ENCODE results near the gene PLA2G4A.

The PLA2G4A gene

DNA sequence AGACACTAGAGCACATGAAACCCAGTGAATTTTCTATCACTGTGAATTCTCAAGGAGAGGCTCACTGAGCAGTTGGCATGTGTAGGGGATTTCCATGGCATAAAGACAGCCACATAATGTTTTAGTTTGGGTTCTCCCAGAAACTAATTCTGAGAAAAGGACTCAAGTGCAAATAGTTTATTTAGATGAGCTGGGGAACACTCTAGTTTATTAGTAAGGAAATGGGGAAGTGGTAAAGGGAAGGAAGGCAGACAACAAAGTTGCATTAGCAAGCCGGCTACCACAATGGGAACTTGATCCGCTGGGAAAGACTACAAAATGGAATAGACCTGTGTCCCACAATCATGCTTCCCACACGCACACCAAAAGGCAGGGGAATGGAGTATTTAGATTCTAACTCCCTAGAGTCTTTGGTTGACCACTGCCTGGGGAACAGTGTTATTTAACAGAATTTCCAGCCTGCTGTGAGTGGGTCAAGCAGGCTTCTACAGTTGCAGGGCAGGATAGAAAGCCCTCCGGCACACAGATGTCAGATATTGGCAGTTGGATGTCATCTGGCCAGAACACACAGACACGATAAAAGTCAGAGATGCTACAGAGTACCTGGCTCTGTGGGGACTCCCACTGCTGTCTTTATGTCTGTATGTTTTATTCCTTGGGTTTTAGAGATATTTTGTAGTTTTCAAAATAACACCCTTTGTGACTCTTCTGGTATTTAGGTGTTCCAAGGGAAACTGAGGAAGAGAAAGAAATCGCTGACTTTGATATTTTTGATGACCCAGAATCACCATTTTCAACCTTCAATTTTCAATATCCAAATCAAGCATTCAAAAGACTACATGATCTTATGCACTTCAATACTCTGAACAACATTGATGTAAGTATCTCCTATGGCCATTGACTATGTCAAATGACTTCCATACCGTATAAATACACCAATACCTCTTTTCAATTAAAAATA, 150.1 kb downstream of the PLA2G4A start:
- DNase-seq, result no peak

DNA sequence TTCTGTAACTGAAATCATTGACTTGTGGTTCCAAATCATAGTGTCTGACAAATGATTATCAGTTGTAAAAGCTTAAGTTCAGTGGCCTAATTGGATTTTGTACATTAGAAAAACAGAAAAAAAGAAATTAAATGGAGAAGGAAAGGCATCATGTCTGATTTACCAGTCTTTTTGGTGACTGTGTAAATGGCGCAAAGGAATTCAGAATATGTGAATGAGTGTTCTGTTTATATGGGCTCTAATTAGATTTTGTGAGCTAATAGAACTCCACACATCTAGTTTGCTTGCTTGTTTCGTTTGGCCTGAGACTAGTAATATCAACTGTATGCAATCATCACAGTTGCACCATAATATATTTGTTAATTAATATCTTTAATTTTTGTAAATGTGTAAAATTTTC, 151.7 kb downstream of the PLA2G4A start:
- DNase-seq, result no peak

DNA sequence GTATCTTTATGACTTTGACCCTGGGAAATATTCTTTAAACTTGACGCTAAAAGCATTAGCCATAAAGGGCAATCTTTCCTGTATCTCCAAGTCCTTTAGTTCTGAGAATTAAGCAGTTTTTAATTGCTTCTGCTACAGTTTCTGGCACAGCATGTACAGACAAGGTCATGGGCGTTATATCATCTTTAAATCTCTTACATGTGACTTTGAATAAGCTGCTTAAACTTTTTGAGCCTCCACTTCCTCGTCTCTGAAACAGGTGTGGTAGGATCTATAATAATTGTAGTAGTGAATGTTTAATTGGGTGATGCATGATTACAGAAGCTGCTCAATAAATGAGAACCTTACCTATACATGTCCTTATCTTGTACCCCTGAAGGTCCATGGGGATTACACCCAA, 153.4 kb downstream of the PLA2G4A start:
- DNase-seq, result no peak

DNA sequence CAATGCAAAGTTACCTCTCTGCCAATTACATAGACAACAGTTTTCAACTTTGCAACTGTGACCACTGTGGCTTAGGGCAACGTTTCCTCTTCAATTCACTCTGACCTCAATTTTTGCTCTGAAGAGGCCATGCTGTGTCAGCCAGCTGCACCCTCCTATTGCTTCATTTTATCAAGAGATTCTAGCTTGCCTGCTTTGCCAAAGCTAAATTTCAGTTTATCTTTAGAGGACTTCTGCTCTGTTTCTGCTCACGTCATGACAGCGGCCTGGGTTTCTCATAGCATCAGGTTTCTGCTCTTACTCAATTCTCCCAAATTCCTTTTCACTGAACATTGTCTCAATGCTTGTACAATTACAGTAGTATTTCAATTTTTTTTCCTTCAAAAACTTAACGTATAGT, 154.6 kb downstream of the PLA2G4A start:
- no peak for DNase-seq

DNA sequence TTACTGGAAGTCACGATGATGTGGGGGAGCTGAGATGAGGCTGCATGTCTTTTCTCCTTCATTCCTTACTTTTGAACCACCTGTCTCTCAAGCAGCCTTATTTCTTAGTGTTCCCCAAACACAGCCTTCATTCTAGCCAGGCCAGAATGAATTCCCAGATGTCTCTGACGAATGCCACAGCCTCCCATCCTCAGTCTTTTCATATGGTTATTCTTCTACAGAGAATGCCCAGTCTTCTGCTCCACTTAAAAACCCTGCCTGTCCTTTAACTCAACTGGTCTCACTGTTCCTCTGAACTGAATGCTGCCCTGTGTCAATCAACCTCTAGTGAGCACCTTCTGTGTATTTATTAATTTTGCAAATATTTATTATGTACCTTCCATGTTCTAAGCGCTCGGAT, 156.2 kb downstream of the PLA2G4A start:
- DNase-seq, result no peak

DNA sequence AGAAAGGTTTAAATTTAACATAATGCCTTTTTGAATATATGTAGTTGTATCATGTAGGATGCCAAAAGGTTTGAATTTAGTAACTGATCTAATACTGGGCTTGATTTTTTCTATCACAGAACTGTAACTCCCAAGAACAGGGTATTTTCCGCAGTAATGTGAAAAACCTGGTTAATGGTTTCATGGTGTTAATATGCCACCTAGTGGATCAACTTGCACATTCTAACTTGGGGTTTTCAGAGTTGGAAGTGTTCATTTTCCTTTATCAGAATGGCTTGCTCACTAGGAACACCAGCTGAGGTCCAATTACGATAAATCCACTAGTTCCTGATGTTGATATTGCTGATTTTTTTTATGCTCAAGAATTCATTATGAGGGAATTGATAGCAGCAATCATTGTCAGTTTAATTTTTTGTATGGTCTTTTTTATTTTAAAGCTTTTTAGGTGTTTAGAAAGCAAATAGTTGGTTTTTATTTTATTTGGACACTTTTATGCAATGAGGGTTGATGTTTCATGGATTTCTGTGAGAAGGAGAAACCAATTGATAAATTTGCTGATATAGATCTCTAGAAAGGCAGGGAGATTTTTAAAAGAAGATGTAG, 157.2 kb downstream of the PLA2G4A start:
- no peak for DNase-seq

DNA sequence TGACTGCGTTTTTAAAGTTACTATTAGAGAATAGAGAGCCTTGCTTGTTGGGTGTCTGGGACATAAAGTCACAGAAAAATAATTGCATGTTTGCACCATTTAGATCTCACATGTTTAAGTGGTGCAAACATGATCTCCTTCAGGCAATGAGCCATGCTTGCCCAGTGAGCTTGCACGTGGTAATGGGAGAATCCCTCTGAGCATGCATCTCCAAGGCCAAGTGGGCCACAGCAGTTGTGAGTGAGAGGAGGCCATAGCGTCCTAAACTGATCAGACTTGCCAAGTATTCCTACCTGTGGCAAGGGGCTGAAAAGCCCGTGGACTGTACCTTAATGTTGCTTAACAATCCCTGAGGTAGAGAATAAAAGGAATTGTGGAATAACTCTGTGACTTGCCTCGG, 158.3 kb downstream of the PLA2G4A start:
- no peak for DNase-seq

DNA sequence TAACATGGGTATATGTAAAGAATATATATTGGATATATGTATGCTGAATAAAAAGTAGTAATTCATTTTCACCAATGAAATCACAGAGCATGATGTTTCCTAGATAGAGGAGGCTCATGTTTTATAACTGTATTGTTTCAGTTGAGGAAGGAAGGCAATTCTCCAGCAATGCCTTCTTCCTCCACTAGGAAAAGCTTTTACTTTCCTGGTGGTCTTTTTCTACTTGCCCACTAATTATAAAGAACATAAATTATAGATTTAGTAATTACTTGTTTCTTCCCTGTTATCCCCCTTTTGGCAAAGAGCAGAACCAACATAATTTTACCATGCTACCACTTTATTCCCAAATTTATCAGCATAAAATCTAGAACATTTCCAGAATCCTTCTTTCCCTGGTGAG, 159.0 kb downstream of the PLA2G4A start:
- no peak for DNase-seq

DNA sequence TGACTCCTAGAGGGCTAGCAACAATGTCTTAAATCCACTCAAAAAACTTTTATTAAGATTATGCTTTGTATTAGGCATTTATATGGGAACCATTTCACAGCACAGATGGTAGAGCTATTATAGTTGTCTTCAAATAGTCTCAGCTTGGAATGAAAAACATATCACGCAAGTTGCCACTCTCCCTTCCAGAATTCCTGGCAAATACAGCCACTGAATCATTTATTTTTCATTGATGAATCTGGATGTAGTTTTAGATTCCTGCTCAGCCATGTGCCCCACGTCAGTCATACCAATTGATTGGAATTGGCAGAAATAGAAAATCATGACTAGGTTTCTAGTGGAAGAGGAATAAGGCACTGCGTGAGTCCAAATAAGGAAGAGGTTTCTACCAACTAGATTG, 165.2 kb downstream of the PLA2G4A start:
- no peak for DNase-seq

DNA sequence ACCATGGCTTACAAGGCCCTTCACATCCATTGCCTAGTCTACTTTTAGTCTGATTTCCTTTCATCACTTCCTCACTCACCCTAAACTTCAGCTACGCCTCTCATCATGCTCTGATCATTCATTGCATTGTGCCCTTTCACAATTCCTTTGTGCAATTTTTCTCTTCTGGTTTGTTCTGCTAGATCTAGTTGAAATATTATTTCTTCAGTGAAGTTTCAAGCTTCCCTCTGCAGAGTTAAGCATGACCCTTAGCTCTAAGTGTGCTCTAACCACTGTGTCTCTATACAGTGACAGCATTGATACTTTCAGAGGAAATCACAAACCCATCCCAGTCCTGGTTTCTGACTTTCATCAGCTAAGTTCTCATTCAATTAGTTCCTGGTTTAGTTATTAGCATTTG, 166.1 kb downstream of the PLA2G4A start:
- no peak for DNase-seq

DNA sequence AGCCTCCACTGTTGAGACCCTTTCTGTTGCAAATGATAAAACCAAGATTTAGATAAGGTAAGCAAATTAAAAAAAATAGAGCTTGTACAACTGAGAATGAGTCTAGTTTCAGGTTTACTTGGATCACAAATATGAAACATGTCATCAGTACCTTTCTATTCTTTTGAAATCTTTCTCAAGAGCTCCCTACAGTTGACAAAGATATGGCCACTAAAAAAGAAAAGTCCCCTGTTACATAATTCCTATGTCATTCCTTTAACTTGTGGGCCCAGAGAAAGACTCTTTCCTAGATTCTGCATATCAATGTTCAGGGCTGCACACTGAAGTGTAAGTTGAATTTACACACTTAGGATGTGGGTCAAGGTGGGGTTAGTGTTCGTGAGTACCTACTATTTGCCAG, 168.1 kb downstream of the PLA2G4A start:
- no peak for DNase-seq

DNA sequence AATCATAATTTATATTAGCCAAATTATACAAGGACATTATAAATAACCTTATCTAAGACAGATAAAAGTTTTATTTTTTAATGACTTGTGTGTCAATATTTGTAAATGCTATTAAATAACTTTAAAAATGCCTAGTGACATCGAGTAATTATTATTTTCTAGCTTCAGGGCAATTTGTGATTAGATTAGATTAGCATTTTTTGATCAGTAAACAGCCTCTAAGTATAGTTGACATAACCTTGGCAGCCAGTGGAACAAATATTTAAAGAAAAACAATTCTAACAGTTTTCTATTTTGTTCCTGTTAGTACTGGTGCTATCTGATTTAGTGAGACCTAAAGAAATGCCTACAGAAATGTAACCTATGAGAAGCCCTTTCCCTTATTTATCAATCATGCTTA, 169.1 kb downstream of the PLA2G4A start:
- no peak for DNase-seq

DNA sequence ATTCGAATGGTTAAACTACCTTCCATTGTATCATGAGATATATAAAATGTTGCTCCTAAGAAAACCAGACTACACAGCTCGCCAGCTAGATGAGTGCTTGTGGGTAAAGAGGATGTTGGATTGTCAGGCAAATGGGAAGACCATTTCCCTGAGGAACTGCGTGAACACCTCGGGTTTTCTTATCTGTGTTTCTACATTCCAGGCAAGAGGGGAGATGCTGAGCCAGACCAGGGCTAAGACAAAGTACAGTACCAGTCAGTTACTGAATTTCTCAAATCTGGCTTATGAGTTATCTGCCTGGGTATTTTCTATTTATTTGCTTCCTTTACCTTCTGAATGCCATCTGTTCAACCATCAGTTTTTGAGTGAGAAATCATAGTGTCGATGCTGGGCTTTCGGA, 170.8 kb downstream of the PLA2G4A start:
- no peak for DNase-seq

DNA sequence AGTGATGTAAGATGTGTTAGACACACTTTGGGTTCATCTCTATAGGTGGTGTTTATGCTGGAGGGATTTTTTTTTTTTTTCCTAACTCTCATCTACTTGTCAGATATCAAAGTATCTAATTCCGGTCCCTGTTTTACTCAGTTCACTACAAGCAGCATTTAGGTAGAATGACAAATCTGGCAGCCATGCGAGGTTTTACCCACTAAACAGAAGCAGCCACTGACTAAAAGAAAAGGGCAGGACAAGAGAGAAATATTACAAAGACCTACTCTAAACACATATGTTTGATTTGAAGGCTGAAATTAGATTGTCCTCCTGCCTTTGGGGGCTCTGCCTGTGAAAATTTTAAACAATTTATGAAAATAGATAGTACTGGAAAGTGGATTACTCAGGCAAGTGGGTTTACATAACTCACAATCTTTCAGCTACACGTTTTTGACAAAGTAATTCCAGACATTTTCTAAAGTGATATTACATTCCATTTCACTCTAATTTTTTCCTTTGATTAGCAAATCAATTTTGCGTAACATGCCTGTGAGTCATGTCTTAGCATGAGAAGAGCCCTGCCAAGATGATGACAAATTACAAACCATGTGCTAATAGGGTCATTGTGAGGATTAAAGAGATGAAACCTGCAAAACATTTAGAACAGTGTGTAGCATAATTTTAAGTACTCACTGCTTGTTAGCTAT, 172.6 kb downstream of the PLA2G4A start:
- DNase-seq, result no peak

DNA sequence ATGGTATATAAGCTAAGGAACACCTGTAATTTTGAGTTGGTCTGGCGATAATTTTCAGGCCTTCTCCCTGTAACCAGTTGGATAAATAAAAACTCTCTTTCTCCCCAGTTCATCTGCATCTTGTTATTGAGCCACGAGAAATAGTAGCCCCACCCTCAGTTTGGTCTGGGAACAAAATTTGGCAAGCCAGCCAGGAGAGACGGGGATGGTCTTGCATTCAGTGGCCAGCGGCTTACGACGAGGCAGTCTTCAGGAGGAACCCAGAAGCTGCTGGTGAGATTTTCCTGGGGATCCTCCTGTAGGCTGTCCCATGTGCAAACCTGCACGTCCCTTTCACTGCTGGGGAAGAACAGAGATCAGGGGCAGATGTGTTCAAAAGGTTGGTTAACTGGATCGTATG, 174.6 kb downstream of the PLA2G4A start:
- DNase-seq, result no peak

DNA sequence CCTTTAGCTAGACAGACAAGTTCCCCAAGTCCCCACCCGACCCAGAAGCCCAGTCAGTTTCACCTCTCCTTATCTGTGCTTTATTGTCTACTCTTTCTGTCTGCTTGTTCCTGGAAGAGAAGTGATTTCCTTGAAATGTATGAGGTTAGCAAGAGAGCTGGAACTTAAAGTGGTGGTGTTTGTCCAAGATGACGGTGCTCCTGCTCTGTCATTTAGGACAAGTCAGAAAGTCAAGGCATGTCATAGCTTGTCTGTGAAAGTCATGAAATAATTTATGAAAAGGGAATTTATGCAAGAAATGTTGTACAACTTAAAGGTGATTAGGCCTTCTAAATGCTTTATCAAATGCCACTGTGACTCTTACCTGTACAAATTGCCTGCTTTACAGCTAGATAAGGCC, 178.1 kb downstream of the PLA2G4A start:
- no peak for DNase-seq

DNA sequence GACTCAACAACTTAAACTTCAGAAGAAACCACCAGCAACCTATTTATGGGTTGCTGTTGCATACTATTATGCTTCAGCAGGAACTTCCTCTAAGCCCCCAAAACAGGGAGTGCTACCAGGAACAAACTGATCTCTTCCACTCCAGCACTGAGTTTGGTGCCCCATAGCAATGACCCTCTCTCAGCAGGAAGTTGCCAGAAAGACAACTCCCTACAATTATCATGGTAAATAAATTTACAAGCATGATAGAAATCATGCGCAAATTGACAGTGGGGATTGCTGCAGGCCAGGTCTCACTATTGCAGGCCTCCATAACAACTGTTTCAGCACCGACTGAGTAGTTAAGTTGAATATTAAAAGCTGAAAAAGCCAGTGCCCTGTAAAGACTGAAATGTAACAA, 180.6 kb downstream of the PLA2G4A start:
- no peak for DNase-seq

DNA sequence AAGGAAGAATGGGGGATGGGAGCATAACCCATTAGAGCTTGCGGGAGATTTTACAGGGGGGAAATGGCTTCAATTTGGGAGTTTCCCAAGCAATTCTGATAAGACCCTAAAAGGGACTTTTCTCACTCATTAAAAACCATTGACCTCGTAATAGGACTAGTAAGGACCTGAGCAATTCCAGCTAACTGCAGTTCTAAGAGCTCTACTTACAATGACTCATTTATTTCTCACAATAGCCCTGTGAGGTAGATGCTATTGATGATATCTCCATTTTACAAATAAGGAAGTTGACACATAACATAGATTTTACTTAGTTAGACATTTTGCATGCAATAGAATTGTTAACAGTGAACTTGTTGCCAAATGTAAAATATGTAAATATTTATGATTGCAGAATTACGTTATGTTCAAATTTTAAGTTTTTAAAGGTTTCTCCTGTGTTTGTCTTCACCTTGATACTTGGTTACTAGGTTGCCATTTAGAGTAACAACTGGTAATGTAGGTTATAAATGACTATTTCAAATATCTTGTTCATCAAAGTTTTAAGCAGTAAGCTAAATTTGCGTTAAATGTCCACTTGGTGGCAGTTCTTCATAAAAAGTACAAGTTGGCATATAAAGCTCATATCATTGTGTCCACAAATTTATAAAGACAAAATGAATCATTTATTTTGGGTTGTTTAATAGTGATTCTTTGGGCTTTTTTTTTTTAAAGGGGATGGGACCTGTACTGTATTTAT, 182.0 kb downstream of the PLA2G4A start:
- no peak for DNase-seq

DNA sequence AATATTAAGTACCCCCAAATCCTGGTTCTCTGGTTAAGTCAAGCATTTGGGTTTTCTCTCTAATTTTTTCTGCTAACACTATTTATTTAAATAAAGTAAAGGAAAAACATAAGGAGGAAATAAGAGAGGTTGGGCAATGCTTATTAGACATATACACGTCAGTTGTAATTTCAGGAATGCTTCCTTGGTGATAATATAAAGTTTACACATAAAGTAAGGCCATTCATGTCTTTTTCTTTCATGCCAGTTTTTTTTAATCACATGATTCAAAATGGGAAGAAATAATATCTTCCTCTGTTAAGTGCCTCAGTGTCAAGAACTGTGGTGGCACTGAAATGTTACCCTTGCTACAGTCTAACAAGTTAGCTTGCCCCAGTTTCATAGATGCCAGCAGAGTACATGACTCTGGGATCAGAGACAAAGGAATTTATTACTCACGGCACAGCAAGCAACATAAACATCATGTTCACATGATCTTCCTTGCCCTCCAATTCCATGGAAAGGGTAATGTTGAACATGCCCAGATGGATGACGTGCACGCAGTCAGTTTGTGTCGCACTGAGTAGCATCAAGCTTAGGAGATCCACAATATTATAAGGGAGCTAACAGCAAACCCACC, 184.9 kb downstream of the PLA2G4A start:
- no peak for DNase-seq

DNA sequence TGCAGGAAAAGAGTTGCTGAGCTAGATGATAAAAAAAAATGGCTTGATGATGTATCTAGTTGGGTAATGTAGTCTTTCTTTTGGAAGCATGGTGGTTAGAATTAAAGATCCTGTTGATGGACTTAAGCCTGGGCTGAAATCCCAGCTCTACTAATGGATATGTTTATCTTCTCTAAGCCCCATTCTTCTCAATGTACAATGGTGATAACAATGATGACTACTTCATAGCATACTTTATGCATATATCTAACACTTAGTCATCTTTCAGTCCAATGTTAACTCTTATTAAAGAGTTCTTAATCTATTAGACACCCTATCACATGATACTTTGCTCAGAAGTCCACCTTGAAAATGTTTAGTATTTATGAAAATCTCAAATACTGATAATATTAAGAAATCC, 189.5 kb downstream of the PLA2G4A start:
- DNase-seq, result no peak

DNA sequence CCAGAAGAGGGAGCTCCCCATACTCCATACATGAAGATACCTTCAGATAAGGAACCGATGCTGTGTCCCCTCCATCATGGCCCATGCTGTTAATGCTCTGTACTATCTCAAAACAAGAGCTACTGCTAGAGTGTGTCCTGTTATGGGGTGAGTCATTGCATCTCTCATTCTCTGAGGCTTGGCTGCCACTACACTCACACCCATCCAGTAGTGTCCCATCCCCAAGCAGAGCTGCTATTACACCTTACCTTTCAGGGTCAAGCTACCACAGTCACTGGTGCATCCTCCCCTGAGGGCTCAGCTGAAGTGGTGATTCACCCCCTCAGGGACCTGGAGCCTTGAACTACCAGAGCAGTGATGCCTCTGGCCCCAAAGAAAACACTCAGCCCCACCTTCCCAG, 198.5 kb downstream of the PLA2G4A start:
- DNase-seq, result no peak

DNA sequence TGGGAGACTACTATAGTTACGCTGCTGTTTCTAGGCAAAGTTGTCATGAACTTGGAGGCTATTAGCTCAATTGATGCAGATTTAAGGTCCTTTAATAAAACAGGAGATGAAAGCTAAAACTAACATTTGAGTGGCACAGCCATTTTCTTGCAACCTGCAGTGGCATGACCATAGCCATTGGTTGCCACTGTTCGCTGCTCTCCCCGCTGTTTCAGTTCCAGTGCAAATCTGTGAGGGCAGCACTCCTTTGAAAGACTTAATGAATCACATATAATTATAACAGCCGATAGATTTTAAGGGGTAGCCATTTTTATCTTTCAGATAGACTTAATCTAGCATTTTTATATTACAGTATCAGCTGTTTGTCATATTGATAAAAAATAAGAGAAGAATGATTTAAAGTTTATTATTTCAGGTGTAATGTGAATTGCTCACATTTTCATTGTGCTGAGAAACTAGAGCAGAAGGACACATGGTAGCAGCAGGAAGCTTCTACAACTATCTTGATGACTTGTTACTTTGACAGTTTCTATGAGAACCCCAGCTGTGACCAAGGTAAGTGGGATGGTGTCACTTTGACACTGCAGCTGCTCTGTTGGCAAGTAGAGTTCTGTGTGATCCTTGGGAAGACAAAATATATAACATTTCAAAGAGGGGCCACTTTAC, 203.7 kb downstream of the PLA2G4A start:
- no peak for DNase-seq

All from cerebellar nuclear complex (tissue), 1 donor.